GM18505 (cell line): ENCODE results near the gene PRKAG2.
"Not testable (repeated sequence)": the region's sequence is repeated elsewhere in the genome, so short reads cannot be mapped to it uniquely, and the experiment has no call there.

Experiments
- ATAC-seq: cut with Tn5 transposase; IDR thresholded peaks from one replicate; pipeline ENCODE4 v1.9.1; 2021; ENCODE audit not compliant: unreplicated experiment
- POLR2A ChIP-seq: IDR thresholded peaks from 4 replicates; pipeline ENCODE4 v1.6.1; 2011; ENCODE audit warnings: borderline replicate concordance; ENCODE audit not compliant: insufficient read depth, insufficient read length; ENCODE audit errors: extremely low read depth

The PRKAG2 gene

DNA sequence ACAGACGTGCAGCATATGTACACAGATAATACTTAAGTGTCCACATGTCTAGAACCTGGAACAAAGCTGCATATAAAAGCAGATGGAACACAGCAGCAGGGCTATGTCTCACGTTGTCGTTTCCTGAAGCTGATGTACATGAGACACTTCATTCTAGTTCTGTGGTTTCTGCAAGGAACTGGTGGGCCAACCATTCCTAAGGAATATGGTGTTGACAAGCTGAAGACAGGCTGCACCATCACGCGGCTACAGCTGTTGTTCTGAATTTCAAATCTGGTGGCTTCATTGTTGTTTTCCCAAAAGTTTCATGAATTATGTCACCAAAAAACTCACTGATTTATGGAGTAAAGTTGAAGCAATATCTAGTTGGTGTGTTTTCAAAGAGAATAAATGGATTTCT, 33.7 kb downstream of the PRKAG2 start:
- no peak for ATAC-seq
- TF ChIP-seq POLR2A: no peak

DNA sequence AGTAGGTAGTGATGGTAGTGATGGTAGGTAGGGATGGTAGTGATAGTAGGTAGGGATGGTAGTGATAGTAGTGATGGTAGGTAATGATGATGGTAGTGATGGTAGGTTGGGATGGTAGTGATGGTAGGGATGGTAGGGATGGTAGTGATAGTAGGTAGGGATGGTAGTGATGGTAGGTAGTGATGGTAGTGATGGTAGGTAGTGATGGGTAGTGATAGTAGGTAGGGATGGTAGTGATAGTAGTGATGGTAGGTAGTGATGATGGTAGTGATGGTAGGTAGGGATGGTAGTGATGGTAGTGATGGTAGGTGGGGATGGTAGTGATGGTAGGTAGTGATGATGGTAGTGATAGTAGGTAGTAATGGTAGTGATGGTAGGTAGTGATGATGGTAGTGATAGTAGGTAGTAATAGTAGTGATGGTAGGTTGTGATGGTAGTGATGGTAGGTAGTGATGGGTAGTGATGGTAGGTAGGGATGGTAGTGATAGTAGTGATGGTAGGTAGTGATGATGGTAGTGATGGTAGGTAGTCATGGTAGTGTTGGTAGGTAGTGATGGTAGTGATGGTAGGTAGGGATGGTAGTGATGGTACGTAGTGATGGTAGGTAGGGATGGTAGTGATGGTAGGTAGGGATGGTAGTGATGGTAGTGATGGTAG, 35.4 kb downstream of the PRKAG2 start:
- not testable (repeated sequence) for ATAC-seq

DNA sequence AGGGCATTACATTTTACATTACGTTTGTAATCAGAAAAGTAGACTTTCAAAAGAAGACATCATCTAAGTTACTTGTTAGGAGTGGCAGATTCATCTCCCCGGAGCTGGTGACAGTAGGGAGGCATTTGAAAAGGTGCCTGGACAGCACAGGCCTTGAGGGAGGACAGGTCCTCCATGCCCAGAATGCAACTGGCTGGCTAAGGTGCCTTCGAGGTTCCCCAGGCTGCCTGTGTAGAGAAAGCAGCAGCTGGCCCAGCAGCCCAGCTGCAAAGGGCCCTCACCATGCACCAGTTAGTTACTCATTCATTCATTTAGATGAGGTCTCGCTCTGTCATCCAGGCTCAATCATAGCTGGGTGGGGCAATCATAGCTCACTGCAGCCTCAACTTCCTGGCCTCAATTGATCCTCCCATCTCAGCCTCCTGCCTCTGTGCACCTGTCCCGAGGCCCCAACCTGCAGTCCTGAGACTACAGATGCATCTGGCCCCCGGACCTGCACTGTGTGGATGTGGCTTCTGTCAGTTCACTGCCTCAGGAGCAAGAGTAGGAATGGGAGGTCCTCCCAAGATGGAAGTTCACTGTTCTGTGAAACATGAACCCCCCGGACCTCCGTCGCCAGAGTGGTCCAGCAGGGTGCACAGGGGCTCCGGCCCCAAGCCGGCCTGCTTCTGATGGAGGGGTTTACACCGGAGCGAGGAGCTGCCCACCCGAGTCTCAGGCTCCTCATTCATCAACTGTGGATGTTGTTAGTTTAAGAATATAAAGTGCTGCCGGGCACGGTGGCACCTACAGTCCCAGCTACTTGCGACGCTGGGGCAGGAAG, 36.6 kb downstream of the PRKAG2 start:
- no peak for TF ChIP-seq POLR2A

DNA sequence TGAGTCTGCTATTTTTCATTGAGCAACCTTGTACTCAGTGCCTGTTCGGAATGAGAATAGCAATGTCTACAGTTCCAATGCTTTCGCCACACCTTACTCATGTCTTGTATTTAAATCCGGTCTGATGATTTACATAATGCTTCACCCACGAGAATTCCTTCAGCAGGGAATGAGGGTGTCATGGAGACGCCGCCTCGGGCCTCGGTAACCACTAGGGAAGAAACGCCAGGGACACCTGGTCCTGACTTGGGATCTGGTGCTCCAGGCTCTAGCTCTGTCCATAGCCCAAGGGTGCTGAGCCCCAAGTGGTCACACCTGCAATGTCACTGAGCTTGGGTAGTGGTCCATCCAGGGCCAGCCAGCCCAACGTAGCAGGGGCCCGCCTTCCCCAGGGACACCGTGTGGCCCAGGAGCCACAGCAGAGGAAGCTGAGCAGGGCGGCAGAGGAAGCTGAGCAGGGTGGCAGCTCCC, 37.4 kb downstream of the PRKAG2 start:
- no peak for TF ChIP-seq POLR2A
- ATAC-seq: no peak

More for the DNA sequence above, 36.6 kb downstream of the PRKAG2 start:
- ATAC-seq: no peak

DNA sequence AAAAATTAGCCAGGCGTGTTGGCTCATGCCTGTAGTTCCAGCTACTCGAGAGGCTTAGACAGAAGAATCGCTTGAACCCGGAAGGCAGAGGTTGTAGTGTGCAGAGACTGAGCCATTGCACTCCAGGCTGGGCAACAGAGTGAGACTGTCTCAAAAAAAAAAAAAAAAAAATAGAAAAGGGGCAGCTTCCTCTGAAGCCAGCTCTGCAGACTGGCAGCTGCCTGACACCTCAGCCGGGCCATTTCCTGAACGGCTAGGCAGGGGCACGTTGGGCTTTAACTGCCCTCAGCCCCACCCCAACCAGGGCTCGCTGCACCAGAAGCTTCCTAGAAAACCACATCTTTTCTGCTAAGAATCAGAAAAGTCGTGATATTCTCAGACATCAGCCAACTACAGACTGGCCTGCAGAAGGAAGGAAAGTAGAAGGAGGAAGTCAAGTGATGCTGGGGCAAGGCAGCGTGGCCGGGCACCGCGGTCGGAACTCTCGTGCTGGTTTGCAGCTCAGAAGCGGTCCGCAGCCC, 38.0 kb downstream of the PRKAG2 start:
- peak; percentile 78 for ATAC-seq
- TF ChIP-seq POLR2A: no peak

DNA sequence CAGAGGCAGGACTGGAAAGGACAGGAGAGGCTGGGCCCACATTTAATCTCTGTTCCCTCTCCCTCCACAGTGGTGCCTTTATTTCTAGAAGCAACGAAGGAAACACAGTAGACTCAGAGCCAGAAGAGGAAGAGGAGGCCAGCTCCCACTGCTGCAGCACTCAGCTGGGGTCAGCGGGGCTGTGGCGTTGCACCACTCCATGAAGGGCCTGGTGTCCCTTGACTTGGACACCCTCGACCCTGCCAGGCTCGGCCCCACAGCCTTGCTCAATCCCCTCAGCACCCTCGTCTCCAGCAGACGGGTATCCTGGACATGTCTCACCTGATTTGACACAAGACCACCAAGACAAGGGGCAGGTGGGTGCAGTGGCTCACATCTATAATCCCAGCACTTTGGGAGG, 38.8 kb downstream of the PRKAG2 start:
- TF ChIP-seq POLR2A: no peak
- ATAC-seq: no peak

DNA sequence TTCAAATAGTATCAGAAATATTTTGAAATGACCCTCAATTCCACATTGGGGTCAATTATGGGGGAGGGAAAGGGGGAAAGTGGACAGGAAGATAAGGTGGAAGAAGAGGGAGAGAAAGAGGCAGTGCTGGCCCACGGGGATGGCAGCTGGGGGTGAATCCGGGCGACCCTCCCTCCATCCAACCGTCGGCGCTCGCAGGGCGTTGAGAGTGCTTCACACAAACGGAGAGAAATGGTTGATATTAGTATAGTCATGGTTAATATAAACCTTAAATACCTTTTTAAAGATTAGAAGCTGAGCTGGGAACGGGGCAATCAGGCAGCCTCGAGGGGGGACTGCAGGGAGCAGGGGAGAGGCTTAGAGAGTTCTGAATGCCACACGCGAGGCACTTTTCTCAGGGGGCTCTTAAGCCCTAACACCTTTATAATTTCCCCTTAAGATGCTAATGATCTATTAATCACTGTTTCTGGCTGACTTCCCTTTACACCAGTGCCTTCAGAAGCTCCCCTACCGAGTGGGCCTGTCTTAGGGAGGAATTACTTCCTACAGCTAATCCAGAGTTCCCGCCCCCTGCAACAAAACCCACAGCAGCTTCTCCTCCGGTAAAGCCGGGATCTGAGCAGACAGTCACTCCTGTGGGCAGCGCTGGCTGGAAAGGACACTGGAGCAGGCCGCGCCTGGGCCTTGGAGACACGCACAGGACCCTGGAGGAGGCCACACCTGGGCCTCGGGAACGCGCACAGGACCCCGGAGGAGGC, 39.5 kb downstream of the PRKAG2 start:
- TF ChIP-seq POLR2A: no peak
- ATAC-seq: no peak

DNA sequence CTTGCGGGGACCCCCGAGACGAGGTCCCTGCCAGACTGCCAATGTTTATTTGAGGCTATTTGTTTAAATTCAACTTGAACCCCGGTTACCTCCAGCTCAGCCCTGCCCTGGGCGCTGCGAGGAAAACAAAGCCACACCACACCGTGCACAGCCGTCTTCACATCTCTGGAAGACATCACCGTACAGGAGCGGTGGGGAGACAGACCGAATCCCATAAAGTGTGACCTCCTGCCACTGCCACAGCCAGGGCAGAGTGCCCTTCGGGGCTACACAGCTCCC, 40.0 kb downstream of the PRKAG2 start:
- ATAC-seq: no peak
- TF ChIP-seq POLR2A: no peak

DNA sequence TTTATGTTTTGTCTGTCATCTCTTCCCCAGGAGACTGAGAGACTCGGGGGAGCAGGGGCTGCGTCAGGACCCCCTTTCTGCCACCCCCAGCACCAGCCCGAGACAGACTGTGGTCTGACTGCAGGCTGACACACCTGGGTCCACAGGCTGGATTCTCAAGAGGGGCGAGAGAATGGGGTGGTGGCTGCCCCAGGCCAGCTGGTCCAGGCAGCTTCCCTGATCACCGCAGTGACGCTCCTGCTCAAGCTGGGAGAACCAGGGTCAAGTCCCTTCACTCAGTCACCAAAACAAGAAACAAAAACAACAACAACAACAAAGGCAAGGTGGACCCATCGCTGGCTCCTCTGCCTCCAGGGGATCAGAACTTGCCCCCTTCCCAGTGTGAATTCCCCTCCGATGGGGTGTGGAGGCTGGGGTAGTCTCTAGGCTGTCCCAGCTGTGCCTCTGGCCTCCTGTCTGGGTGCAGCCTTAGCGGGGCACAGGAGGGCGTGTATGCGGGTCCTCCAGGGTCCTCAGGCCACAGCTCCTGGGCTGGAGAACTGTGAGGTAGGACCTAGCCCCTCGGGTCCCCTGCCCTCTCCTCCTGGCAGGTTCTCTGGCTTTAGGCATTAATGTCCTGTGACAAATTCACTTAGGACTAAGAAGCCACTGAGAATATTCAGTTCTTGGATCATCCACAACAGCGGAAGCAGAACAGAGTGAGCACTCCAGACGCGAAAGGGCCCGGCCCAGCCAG, 40.6 kb downstream of the PRKAG2 start:
- ATAC-seq: no peak
- no peak for TF ChIP-seq POLR2A

DNA sequence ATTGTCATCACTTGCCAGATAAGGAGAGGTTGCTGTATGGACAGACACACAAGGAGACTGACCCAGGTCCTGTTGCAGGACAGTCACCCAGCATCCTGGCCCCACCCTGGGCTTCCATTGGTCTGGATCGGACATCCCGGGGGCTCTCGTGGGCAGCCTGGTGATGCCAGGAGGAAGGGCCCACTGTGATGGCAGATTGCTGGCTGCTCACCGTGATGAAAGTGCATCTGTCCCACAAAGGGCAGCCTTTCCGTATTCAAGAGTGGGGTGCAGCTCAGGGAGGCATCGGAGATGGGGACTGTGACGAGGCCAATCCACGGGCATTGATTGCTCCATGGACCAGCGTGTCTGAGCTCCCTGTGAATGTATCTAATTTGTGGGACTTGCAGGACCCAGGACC, 41.3 kb downstream of the PRKAG2 start:
- TF ChIP-seq POLR2A: no peak
- ATAC-seq: no peak

DNA sequence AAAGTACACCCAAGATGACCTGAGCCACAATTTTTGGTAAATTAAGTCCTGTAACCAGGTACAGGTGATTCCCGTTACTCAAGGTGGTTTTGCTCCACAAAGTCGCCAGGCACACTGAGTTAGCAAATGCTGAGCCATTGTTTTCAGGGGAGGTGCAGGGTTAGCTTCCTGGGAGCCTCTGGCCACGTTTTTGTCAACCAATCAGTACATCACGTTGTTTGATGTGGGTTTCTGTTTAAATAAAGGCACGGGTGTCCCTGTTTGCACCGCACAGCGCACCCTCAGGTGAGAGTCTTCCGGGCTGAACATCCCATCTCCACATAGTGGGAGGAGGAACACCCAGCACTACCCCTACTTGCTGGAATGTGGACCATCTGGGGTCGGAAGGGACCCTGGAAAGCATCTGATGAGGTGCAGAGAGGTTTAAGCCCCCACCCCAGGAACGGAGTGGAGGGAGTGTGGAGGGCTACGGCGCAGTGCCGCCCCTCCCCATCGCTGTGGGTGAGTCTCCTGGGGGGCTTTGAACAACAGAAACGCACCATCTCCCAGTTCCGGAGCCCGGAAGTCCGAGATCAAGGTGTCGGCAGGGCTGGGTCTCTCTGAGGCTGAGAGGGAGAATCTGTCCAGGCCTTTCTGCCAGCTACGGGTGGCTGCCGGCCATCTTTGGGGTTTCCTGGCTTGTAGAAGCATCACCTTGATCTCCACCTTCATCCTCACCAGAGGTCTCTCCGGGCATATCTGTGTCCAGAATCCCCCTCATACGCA, 42.5 kb downstream of the PRKAG2 start:
- TF ChIP-seq POLR2A: no peak
- ATAC-seq: no peak

DNA sequence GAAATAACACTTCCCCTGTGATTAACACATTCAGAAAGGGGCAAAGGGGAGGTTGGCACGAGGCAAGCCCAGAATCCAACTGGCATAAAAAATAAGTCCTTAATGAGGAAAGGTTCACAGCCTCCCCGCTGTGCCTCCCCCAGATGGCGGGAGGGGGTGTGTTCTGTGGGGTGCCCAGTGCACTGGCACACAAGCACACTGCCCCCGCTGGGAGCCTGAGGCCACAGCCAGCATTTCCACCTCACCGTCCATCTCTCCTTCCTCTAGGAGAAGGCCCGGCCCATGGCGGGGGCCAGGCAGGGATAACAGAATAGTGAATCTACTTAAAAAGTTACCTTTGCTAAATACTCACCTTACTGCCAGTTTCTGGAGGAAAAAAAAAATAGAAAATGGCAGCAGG, 43.2 kb downstream of the PRKAG2 start:
- no peak for ATAC-seq

More for the DNA sequence above, 43.2 kb downstream of the PRKAG2 start:
- no peak for TF ChIP-seq POLR2A
